HG02763 (cell line): ENCODE data around the gene FRMD5.

Source experiments
- ATAC-seq: cut with Tn5 transposase; IDR thresholded peaks from one replicate; pipeline ENCODE4 v1.9.1; 2021; ENCODE audit warnings: mild to moderate bottlenecking, moderate library complexity; ENCODE audit not compliant: unreplicated experiment

FRMD5 gene

GRCh38 chr15:43931790-43932435 lies 263.2 kb downstream of the FRMD5 start:
- no peak for ATAC-seq

- no peak for ATAC-seq
Observed at GRCh38 chr15:43931119-43931518, 264.0 kb downstream of the FRMD5 start.

DNA sequence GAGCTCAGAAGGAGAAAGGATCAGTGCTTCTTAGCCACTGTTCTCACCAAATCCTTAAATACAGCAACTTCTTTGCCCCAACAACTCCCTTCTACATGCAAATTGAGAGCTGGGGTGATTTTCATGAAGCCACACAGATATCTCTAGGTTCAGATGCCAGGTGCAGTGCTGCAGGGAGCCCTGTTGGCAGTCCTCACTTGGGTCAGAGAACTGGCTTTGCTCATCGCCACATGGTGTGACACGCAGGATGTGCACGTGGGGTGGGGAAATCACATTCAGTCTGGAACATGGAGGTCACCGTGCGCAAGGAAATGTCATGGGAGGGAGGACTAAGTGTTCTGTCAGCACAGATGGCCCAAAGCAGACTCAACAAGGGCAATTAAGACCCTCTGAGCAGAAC lies 264.5 kb downstream of the FRMD5 start:
- no peak for ATAC-seq

- no peak for ATAC-seq
Observed at GRCh38 chr15:43930079-43930478, 265.0 kb downstream of the FRMD5 start.

DNA sequence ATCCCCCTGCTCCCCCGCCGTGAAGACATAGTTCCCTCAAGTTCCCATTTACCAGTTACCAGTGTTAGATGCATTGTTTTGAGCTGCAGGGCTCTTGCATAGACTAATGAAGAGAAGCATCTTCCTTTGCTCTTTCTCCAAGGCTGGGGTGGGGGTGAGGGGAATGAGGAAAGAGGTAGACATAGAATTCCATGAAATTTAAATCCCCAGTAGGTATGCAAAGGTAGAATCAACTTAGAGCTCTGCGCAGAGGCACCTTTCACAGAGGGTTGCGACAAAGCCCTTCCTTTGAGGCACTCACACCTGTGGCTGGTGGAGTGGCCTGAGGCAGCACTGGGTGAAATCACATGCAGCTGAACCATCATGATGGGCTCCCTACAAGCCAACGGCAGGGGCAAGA lies 266.9 kb downstream of the FRMD5 start:
- ATAC-seq, result no peak

GRCh38 chr15:43927203-43927602 lies 267.9 kb downstream of the FRMD5 start:
- ATAC-seq, result no peak

GRCh38 chr15:43923553-43923952 lies 271.5 kb downstream of the FRMD5 start:
- no peak for ATAC-seq

DNA sequence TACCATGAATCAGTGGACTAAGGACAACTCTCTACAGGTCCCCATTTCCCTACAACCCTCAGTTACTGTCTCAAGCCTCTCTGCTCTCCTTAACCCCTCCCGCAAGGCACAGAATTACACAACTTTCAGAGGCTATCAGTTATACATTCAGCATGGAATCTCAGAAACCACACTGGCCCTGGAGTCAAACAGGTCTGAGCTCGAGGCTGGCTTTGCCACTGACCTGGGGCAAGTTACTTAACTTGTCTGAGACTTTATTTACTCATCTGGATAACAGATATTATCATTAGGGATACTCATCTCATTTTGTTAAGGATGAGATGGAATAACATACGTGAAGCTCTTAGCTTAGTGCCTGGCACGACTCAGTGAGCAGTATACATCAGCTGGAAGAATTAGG lies 273.1 kb downstream of the FRMD5 start:
- ATAC-seq, result no peak

DNA sequence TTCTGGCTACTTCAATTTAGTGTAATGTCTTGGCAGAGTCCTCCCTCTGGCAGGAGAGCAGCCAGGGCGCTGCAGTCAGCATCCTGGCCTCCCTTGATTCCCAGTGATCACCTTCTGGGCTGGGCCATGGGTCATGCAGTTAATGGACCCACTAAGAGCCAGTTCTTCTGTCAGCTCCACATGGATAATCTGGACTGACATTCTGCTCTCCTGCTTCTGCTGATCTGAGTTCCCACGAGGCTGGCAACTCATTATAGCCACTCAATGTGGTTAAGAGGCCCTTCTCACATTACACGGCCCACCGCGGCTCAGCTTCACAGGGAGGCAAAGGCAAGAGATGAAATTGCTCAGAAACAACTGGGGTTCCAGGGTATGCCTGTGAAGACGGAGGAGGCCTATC lies 274.3 kb downstream of the FRMD5 start:
- no peak for ATAC-seq

GRCh38 chr15:43920254-43920600 lies 274.8 kb downstream of the FRMD5 start:
- no peak for ATAC-seq

DNA sequence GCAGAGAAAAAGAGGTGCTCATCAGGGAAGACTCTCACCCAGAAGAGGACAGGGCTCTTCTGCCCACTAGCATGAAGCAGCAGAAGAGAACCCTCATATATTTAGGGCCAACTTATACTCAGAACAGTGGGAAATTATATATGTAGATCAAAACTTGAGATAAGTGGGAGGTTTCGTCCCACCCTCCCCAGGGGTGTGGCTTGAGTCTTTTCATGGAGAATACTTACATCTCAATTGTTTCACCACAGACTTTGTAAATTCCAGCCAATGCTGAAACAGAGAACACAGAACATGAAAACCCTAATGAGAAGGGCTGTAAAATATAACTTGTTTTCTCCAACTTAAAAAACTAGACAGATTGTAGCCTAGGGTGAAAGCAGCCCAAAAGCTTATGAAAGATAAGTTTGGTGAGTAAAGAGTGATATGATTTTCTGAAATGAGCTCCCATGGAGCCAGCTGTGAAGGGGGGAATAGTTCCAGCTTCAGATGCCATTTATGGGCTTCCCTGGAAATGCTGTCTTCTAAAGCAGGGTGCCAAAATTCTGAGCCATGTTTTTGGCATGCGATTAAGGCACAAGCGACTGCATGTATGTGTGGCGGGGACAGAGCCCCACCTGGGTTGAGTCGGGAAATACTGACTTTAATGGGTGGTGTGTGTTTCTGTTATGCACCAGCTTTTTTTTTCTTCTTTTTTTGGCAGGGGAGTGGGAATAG lies 275.4 kb downstream of the FRMD5 start:
- no peak for ATAC-seq

GRCh38 chr15:43918717-43919116 lies 276.4 kb downstream of the FRMD5 start:
- ATAC-seq, result no peak

- ATAC-seq, result no peak
Observed at GRCh38 chr15:43916326-43916660, 278.8 kb downstream of the FRMD5 start.

GRCh38 chr15:43915631-43916325 lies 279.3 kb downstream of the FRMD5 start:
- ATAC-seq, result no peak

DNA sequence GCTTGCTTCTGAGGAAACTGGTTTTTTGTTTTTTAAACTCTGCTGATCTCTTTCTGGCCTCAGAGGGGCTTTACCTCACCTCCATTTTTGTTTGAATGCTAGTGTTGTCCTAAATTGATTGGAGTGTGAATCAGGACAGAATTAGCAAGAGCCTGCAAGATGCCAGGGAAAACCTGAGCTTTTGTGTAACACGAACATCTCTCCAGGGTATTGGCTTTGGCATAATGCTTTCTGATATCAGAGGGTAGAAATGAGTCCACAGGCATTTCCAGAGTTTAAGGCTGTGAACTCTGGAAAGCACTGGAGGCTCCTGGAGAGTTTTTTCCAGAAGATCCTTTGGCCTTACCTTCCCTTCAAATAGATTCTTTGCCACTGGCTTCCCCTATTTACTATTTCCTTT lies 281.1 kb downstream of the FRMD5 start:
- no peak for ATAC-seq

DNA sequence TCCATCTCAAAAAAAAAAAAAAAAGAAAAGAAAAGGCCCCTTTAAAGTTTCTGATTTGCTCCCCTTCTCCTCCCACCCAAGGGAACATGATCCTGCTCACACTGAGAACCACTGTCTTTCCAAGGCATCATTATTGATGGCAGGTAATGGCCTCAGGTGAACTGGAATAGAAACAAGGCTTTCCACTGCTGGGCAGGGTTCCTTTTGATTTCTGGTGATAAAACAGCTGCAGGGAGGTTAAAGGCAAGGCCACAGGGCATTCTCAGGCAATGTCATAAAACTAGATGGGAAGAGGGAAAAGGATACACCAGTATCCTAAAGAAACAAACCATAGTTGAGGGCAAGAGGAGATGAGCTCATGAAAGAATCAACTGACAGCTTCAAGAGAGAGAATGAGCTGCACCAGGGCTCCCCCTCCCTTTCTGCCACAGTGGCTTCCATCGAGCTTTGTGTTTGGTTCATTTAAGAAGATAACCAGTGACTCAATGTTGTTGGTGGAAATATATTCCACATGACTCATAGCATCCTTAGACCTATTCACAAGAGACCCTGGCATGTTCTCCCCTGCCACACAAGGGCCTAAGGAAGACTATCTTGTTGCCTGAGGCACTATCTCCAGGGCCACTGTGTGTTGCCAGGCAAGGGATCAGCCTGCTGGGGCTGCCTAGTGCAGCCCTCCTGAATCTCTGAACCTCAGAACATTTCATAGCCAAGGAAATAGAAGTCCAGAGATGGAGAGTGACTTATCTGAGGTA lies 281.9 kb downstream of the FRMD5 start:
- no peak for ATAC-seq

- ATAC-seq, result no peak
Observed at GRCh38 chr15:43912208-43912607, 282.9 kb downstream of the FRMD5 start.

DNA sequence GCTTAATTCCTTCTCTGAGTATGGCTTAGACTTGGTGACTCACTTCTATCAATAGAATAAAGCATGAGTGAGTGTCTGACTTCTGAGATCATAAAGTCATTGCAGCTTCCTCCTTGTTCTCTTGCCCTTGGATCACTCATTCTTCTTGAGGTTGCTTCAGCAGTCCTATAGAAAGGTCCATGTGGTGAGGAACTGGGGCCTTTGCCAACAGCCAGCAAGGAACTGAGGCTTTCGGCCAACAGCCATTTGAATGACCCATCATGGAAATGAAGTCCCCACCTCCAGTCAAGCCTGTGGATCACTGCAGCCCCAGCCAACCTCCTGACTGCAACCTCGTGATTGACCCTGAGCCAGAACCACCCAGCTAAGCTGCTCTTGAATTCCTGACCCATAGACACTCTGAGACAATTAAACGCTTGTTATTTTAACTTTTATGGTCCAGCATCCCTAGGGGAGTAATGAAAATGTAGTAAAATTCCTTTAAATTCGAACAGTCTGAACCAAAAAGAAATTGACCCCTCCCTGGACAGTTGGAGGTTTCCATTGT lies 283.8 kb downstream of the FRMD5 start:
- ATAC-seq, result no peak

DNA sequence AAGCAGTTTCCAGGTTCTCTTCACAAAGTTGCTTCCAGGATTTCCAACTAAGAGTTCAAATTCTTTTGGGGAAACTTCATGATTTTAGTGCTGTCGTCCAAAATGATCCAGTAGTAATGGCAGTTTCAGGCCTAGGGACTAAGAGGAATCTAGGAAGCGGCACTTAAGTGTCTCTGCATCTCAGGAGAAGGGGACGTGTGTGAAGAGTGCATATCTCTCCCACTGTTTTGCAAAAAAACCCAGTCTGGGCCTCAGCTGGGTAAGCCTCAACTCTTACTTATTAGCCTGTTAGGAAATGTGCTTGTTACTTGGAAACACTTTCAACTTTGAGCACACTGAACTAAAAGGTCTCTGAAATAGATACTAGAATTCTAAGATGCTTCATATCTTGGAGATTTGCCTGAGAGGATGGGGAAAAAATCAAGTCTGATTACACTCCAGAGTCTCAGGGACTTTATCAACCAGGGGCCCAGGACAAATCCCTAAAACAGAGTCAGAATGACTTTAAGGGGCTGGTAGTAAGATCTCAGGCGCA lies 286.5 kb downstream of the FRMD5 start:
- no peak for ATAC-seq

- no peak for ATAC-seq
Observed at GRCh38 chr15:43905755-43906154, 289.3 kb downstream of the FRMD5 start.

GRCh38 chr15:43903864-43904290 lies 291.2 kb downstream of the FRMD5 start:
- no peak for ATAC-seq
